Caki2 (cell line): ENCODE data around the gene CX3CR1. TPM values are rescaled to one million over a fixed set of nuclear protein-coding genes. Genes with fewer than 3 reads are reported as not detected.
A peak's percentile ranks its signal among the peaks of the same experiment; 100 is the strongest.
"Not testable (repeated sequence)": the region's sequence is repeated elsewhere in the genome, so short reads cannot be mapped to it uniquely, and the experiment has no call there.

Source experiments
- DNase-seq: peaks from one replicate; pipeline ENCODE4 v3.0.0-alpha.2; 2015; ENCODE audit warnings: low read depth
- in situ Hi-C: cut with HindIII; loops from 2 replicates; pipeline ENCODE4 v1.10.0; 2016; ENCODE audit warnings: low sequenced_read_pairs, low pct_unique_long_range_greater_than_20kb, mixed read lengths
- total RNA-seq: library from RNA; depleted of rRNA; stranded (reverse); fragments of >200 nt; shearing (Covaris generic); gene quantifications from 2 replicates; pipeline ENCODE4 v1.2.3, GENCODE V29; 2014; ENCODE audit warnings: low replicate concordance; rRNA removed

The CX3CR1 gene
- 0.06 TPM in 1 of 2 replicates, not detected in the other for total RNA-seq

GRCh38 chr3:39279745-39280517, at the start of gene CX3CR1:
TSS of gene CX3CR1 (minus strand) at chr3:39280036. CDS start at chr3:39266509, 13,527 bp downstream.
- no peak for DNase-seq
- in situ Hi-C loops, result no loop called here

- in situ Hi-C loops, result no loop called here
- DNase-seq, result no peak
Observed at GRCh38 chr3:39329493-39329892, 49.7 kb upstream of the CX3CR1 start, which contains the start of gene CCR8. TSS of gene CCR8 (plus strand) at chr3:39329709. CDS start at chr3:39332332, 2,623 bp downstream.

- in situ Hi-C loops, result no loop called here
- no peak for DNase-seq
Observed at GRCh38 chr3:39327746-39328349, 48.0 kb upstream of the CX3CR1 start.

GRCh38 chr3:39327053-39327745, 47.4 kb upstream of the CX3CR1 start:
- in situ Hi-C loops, result no loop called here
- no peak for DNase-seq

- no peak for DNase-seq
- in situ Hi-C loops, result no loop called here
Observed at GRCh38 chr3:39325236-39325635, 45.4 kb upstream of the CX3CR1 start.

- in situ Hi-C loops, result no loop called here
- no peak for DNase-seq
Observed at GRCh38 chr3:39323494-39323893, 43.7 kb upstream of the CX3CR1 start.

GRCh38 chr3:39322936-39323335, 43.1 kb upstream of the CX3CR1 start:
- in situ Hi-C loops, result no loop called here
- no peak for DNase-seq

- in situ Hi-C loops, DNase-seq: not testable (repeated sequence)
Observed at GRCh38 chr3:39322209-39322715, 42.4 kb upstream of the CX3CR1 start.

GRCh38 chr3:39321574-39321983, 41.7 kb upstream of the CX3CR1 start:
- in situ Hi-C loops, DNase-seq: not testable (repeated sequence)

GRCh38 chr3:39319249-39319648, 39.4 kb upstream of the CX3CR1 start:
- in situ Hi-C loops, result no loop called here
- no peak for DNase-seq

- in situ Hi-C loops, result no loop called here
- no peak for DNase-seq
Observed at GRCh38 chr3:39318301-39318700, 38.5 kb upstream of the CX3CR1 start.

GRCh38 chr3:39317571-39318169, 37.8 kb upstream of the CX3CR1 start:
- DNase-seq, result peak; percentile 14
- in situ Hi-C loops, result no loop called here

- in situ Hi-C loops, result no loop called here
- no peak for DNase-seq
Observed at GRCh38 chr3:39315420-39315819, 35.6 kb upstream of the CX3CR1 start.

- in situ Hi-C loops, result no loop called here
- no peak for DNase-seq
Observed at GRCh38 chr3:39313289-39313688, 33.5 kb upstream of the CX3CR1 start.

GRCh38 chr3:39302178-39302577, 22.3 kb upstream of the CX3CR1 start:
- in situ Hi-C loops, result no loop called here
- no peak for DNase-seq

GRCh38 chr3:39299279-39299678, 19.4 kb upstream of the CX3CR1 start:
- in situ Hi-C loops, result no loop called here
- no peak for DNase-seq

GRCh38 chr3:39296197-39297077, 16.6 kb upstream of the CX3CR1 start:
- in situ Hi-C loops, result no loop called here
- DNase-seq, result no peak
